NCI-H748 (cell line): ENCODE data around the gene SDR42E1.
A peak's percentile ranks its signal among the peaks of the same experiment; 100 is the strongest.
"Not testable (repeated sequence)": the region's sequence is repeated elsewhere in the genome, so short reads cannot be mapped to it uniquely, and the experiment has no call there.

Experiments
- DNase-seq: peaks from one replicate; lab custom pipeline; 2025; ENCODE audit not compliant: unreplicated experiment; lab: John Stamatoyannopoulos, UW

Gene SDR42E1

DNA sequence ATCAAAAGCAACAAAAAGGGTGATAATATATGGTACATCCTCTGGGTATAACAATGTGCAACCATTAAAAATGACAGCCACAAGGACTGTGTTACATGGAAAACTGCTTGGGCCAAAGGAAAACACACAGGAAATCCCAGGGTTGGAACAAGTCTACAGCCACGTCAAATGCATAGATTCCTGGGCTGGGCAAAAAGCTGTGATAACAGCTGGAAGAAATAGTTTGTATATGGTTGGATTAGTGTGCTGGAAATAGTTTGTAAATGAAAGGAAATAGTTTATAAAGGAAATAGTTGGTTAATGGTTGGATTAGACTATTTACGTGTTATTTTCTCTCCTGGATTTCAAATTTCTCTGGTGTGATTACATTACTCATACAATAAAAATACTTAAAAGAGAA is 26.4 kb upstream of the SDR42E1 start:
- no peak for DNase-seq

DNA sequence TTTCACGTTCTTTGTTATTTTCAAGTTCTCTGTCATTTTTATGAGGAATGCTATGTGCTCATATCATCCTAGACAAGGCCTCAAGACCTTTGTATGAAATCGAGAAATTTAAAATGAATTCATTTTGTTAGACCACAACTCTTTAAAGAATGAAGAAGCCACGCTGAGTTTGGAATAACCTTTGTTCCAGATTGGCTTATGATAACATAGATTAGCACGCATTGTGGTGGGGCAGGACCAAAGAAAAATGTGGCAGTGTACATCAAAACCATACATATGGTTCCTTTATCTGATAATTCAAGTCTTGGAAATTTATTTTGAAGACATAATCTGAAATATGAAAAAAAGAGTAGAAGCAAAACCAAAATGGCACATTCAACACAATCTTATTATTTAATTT is 26.0 kb upstream of the SDR42E1 start:
- DNase-seq, result no peak

- peak; percentile 40 for DNase-seq
Measured at GRCh38 chr16:82034981-82035612, 23.8 kb upstream of the SDR42E1 start, which contains the start of gene HSD17B2. TSS of gene HSD17B2 (plus strand) at chr16:82035253. CDS start at chr16:82035425, 172 bp downstream.

DNA sequence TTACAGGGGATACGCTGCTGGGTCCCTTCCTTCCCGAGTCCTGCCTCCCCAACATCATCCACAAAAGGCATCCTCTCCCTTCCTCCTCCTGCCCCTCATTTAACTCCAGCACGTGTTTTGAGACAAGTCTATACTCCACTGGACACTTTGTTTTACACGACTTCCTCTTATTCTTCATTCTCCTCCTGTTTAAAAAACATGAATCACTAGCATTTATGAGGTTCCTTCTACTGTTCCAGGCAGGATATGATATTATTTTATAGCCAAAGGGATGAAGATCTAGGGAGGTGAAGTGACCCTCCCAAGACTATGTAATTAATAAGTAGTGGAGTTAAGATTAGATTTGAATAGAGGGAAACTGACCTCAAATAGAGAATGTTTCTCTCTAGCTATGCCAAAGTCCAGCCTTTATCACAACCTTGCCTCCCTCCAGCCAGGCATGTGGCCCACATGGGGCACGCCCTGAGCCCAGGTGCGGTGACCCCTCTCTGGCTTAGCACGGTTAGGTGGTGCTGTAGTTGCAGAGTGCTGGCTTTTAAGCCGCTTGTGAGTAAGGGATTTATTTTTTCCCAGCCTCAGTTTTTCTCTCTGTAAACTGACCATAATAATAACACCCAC is 22.5 kb upstream of the SDR42E1 start:
- no peak for DNase-seq

GRCh38 chr16:82033006-82033405 is 21.7 kb upstream of the SDR42E1 start:
- DNase-seq, result no peak

GRCh38 chr16:82031116-82032084 is 20.1 kb upstream of the SDR42E1 start:
- DNase-seq, result peak; percentile 57

- no peak for DNase-seq
Measured at GRCh38 chr16:82027629-82028064, 16.4 kb upstream of the SDR42E1 start.

- no peak for DNase-seq
Measured at GRCh38 chr16:82024883-82025282, 13.6 kb upstream of the SDR42E1 start.

GRCh38 chr16:82024316-82024715 is 13.0 kb upstream of the SDR42E1 start:
- no peak for DNase-seq

DNA sequence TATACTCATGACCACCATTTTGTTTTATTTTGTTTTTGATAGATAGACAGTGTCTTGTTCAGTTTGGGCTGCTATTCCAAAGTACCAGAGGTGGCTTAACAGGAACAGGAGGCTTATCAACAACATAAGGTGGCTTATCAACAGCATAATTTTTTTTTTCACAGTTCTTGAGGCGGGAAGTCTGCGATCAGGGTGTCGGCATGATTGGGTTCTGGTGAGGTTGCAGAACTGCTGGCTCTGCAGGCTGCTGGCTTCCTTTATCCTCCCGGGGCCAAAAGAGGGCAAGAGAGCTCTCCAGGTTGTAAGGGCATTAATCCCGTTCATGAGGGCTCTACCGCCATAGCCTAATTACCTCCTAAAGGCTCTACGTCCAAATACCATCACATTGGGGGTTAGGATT is 11.9 kb upstream of the SDR42E1 start:
- DNase-seq, result no peak

DNA sequence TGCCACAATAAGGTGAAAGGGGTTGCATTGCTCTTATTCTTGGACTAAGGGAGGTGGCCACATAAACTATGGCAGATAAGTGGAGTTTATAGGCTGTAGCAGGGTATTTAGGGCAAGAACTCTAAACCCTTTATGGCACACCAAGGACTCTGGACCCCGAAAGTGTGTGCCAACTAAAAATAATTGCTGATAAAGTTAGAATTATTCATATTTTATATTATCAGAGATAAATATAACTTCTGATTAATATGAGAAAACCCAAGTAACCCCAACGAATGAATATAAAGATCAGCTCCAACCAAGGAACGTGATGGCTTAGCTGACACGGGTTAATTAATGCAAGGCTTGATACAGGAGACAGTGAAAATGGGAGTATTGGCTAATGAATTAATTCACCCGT is 8.8 kb upstream of the SDR42E1 start:
- no peak for DNase-seq

GRCh38 chr16:82019535-82019934 is 8.3 kb upstream of the SDR42E1 start:
- DNase-seq, result no peak

GRCh38 chr16:82017911-82018568 is 6.8 kb upstream of the SDR42E1 start:
- no peak for DNase-seq

GRCh38 chr16:82016964-82017363 is 5.7 kb upstream of the SDR42E1 start:
- no peak for DNase-seq

- DNase-seq, result peak; percentile 33
Measured at GRCh38 chr16:82016263-82016662, 5.0 kb upstream of the SDR42E1 start.

- DNase-seq, result no peak
Measured at GRCh38 chr16:82013139-82013538, 1.9 kb upstream of the SDR42E1 start.

- no peak for DNase-seq
Measured at GRCh38 chr16:82010649-82011048, 621 bp downstream of the SDR42E1 start.

- DNase-seq, result not testable (repeated sequence)
Measured at GRCh38 chr16:82009789-82010188, 1.5 kb downstream of the SDR42E1 start.

- no peak for DNase-seq
Measured at GRCh38 chr16:82008957-82009592, 2.2 kb downstream of the SDR42E1 start.

DNA sequence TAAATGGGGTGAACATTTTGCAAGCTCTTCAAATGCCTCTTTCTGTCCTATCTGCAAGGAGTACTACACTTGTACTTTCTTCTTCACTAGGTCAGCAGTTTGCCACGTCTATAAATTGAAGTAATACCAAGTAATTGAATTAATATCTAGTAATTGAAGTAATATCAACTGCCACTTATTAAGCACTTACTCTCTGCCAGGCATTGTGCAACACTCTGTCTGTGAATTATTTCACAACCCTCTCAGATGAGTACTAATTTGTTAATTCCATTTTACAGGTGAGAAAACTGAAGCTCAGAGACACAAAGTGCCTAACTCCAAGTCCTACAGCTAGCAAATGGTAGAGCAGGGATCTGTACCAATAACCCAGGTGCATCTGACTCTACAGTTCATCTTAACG is 4.1 kb downstream of the SDR42E1 start:
- DNase-seq, result no peak

GRCh38 chr16:82006036-82006435 is 5.2 kb downstream of the SDR42E1 start:
- no peak for DNase-seq
